AG09309 (cell line): Measurements from ENCODE around the gene IFNL2.
"Not testable (repeated sequence)": the region's sequence is repeated elsewhere in the genome, so short reads cannot be mapped to it uniquely, and the experiment has no call there.

Experiments used
- DNase-seq: peaks from one replicate; pipeline ENCODE4 v3.0.0-alpha.2; 2010; ENCODE audit warnings: low read depth
- H3K4me3 ChIP-seq: 2 replicates; pipeline ENCODE4 v1.5.1; 2011; ENCODE audit warnings: mild to moderate bottlenecking, low read depth, low read length, moderate library complexity; ENCODE audit not compliant: control insufficient read depth
- TF ChIP-seq, protein P1 (sequence below): IDR thresholded peaks from 2 replicates; pipeline ENCODE4 v1.5.1; 2011; ENCODE audit warnings: mild to moderate bottlenecking, low read depth, low read length, inconsistent platforms; ENCODE audit not compliant: insufficient read depth, control insufficient read depth; ENCODE audit errors: missing control alignments

IFNL2 gene

DNA sequence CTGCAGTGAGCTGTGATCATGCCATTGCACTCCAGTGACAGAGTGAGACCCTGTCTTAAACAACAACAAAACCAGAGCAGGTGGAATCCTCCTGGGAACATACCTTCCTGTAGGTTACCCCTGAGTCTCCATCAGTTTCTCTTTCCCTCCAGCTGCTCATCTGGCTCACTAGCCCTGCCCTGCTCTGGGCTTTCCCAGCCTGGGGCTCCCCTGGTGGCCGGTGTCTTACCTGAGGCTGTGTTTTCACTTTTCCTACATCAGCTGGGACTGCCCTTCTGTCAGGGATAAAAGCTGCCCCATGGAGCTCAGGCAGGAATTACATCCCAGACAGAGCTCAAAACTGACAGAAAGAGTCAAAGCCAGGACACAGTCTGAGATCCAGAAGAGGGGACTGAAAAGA lies at the start of gene IFNL2:
IFNL2 (plus strand) TSS at position 312 of the 400 bp plus-strand sequence. CDS start 173 bp downstream, outside the sequence.
- not testable (repeated sequence) for DNase-seq, H3K4me3 ChIP-seq

DNA sequence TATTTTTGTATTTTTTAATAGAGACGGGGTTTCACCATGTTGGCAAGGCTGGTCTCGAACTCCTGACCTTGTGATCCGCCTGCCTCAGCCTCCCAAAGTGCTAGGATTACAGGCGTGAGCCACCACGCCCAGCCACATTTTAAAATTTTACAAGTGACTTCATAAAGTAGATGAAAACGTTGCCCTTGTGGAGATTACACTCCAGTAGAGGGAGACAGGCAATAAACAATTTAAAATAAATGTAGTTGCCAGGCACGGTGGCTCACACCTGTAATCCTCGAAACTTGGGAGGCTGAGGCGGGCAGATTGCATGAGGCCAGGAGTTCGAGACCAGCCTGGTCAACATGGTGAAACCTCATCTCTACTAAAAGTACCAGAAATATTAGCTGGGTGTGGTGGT lies 49.1 kb upstream of the IFNL2 start:
- not testable (repeated sequence) for DNase-seq, H3K4me3 ChIP-seq

DNA sequence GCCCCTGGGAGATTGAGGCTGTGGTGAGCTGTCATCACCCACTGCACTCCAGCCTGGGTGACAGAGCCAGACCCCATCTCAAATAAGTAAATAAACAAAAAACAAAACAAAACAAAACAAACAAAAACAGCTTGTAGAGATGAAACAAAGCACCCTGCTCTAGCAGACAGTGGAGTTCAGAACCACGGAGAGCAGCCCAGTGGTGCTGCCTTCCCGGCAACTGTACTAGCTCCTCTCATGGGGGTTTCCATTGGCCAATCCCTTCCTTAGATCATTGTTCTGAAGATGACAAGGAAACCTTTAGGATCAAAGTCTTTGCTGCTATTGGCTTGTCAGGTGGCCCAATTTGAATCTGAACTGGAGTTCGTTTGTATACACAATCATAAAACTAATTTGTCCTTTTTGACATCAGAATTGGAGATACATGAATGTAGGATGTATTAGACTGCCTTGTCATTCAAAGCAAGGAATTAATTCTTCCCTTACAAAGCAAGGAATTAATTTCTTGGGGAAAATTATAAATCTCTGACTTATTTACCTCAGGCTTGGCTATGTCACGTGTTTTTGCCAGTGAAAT lies 44.4 kb upstream of the IFNL2 start:
- TF ChIP-seq, protein P1, sequence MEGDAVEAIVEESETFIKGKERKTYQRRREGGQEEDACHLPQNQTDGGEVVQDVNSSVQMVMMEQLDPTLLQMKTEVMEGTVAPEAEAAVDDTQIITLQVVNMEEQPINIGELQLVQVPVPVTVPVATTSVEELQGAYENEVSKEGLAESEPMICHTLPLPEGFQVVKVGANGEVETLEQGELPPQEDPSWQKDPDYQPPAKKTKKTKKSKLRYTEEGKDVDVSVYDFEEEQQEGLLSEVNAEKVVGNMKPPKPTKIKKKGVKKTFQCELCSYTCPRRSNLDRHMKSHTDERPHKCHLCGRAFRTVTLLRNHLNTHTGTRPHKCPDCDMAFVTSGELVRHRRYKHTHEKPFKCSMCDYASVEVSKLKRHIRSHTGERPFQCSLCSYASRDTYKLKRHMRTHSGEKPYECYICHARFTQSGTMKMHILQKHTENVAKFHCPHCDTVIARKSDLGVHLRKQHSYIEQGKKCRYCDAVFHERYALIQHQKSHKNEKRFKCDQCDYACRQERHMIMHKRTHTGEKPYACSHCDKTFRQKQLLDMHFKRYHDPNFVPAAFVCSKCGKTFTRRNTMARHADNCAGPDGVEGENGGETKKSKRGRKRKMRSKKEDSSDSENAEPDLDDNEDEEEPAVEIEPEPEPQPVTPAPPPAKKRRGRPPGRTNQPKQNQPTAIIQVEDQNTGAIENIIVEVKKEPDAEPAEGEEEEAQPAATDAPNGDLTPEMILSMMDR: no peak
- no peak overlapping the region for H3K4me3 ChIP-seq
- DNase-seq: no peak

DNA sequence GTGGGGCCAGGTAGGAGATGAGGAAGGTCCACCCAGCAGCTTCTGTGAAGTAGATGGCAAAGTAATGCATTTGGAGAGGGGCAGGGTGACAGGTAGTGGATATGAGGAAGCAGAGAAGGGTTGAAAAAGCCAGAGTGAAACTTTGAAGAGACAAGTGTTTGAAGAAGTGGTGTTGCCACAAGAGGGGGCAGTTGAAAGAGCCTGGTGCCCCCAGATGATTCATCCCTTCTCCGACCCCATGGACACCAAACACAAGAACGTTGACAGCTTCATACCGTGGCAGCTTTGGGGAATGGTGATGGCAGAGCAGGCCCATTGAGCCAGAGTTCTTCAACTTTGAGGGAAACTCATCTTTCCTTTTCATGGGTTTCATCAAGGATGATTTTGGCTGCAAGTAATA lies 43.3 kb upstream of the IFNL2 start:
- TF ChIP-seq, protein P1: no peak
- DNase-seq: no peak
- H3K4me3 ChIP-seq: no peak overlapping the region

DNA sequence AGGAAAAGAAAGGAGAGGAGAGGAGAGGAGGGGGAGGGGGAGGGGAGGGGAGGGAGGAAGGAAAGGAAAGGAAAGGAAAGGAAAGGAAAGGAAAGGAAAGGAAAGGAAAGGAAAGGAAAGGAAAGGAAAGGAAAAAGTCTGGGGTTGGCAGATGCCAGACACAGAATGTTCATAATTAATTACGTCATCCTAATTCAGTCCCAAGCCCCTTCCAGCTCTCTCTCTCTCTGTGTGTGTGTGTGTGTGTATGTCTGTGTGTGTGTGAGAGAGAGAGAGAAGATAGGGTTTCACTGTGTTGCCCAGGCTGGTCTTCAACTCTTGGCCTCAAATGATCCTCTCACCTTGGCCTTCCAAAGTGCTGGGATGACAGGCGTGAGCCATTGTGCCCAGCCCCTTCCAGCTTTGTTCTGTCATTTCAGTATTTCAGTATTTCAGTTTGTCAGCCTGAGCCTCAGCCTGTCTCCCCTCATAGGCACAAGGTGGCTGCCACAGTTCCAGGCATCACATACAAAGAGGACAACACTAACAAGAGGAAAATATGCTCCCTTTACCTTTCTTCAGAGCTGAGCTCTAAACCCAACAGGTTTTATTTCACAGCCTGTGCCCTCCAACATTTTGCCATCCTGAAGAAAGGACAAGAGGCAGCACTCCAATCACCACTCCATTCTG lies 38.0 kb upstream of the IFNL2 start:
- TF ChIP-seq, protein P1: no peak
- no peak overlapping the region for H3K4me3 ChIP-seq
- DNase-seq: no peak

DNA sequence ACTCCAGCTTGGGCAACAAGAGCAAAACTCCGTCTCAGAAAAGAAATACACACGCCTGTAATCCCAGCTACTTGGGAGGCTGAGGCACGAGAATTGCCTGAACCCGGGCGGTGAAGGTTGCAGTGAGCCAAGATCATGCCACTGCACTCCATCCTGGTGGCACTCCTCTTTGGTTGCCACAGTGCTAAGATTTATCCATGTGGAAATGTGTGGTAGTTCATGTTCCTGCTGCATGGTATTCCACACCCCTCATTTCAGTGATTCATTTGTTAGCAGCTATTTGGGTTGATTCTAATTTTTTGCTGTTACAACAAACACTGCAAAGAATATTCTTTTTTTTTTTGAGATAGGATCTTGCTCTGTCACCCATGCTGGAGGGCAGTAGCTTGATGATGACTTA lies 35.5 kb upstream of the IFNL2 start:
- no peak for DNase-seq
- TF ChIP-seq, protein P1: no peak
- H3K4me3 ChIP-seq: no peak overlapping the region

DNA sequence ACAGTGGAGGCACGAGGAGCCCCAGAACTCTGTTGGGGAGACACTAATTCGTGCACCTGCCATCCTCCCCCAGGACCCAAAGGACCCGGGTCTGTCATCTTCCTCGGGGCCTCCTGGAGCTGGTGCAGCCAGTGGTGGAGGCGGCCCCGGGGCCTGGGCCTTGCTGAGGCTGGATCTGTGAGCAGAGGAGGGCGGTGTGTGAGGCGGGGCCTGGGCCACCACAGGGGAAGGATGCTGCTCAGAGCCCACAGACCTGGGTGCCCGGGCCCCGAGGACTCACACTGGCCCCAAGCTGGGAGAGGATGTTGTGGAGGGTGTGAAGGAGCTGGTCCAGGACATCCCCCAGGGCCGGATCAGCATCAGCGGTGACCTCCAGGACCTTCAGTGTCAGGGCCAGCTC lies 31.7 kb upstream of the IFNL2 start:
- H3K4me3 ChIP-seq: no peak overlapping the region
- TF ChIP-seq, protein P1: no peak
- DNase-seq: no peak
